Ovary (tissue), 3 donors: ENCODE results near the gene PPP2R2B.

Experiments
- POLR2A ChIP-seq: fragments of 450-650 bp; IDR thresholded peaks from one replicate; pipeline ENCODE4 v1.6.1; 2017; ENCODE audit warnings: antibody characterized with exemption, mild to moderate bottlenecking, moderate library complexity
- TF ChIP-seq, protein P1 (sequence below), 3 donors: fragments of 450-650 bp in 2 of 3; fragments of 200-600 bp in 1 of 3; IDR thresholded peaks; one replicate each; pipeline versions ENCODE4 v1.5.1 to v1.8.0; 2016 to 2022; ENCODE audit warnings: antibody characterized with exemption in 3 of 3, mild to moderate bottlenecking in 1 of 3
- donor health status: DM: no; HTN: no; CAD: no.

DNA sequence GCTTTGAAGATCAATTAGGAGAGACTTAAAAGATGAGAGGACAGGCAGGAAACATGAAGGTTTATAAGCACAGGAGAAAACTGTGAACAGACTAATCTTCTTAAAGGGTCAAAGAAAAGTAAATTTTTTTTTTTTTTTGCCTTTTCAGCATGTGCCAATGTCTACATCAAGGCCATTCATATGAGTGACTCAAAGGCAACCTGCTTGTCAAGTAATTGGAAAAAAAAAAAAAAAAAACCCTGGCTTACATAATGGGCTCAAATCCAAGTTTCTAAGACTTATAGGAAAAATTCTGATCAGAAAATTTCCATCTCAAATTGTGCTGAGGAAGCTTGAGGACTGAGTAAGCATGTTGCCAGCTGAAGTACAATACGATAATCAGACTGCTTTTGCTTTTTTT, 15.9 kb downstream of the PPP2R2B start:
- TF ChIP-seq, protein P1, sequence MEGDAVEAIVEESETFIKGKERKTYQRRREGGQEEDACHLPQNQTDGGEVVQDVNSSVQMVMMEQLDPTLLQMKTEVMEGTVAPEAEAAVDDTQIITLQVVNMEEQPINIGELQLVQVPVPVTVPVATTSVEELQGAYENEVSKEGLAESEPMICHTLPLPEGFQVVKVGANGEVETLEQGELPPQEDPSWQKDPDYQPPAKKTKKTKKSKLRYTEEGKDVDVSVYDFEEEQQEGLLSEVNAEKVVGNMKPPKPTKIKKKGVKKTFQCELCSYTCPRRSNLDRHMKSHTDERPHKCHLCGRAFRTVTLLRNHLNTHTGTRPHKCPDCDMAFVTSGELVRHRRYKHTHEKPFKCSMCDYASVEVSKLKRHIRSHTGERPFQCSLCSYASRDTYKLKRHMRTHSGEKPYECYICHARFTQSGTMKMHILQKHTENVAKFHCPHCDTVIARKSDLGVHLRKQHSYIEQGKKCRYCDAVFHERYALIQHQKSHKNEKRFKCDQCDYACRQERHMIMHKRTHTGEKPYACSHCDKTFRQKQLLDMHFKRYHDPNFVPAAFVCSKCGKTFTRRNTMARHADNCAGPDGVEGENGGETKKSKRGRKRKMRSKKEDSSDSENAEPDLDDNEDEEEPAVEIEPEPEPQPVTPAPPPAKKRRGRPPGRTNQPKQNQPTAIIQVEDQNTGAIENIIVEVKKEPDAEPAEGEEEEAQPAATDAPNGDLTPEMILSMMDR (IDR thresholded peaks at IDR 0.05), result no peak
- no peak for TF ChIP-seq POLR2A
